D341Med (cell line): ENCODE results near the gene SPINT2.
A peak's percentile ranks its signal among the peaks of the same experiment; 100 is the strongest.
"Not testable (repeated sequence)": the region's sequence is repeated elsewhere in the genome, so short reads cannot be mapped to it uniquely, and the experiment has no call there.

Experiments
- DNase-seq: peaks from one replicate; pipeline ENCODE4 v3.0.0; 2012; ENCODE audit warnings: low spot score

The SPINT2 gene

DNA sequence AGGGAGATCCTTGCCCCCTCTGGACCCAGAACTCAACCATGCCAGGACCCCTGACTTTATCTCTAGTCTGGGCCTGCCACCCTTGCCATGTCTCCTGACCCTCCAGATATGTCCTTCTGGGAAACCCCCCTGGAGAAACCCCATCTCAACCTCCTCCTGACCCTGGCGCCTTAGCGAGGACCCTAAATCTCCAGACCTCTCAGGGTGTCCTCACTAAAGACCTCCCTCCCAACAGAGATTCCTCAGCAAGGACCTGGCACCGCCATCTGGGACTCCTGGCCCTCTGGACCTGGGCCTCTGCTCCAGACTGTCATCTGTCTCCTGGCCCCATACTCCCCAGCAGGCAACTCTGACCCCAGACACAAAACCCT, 56.6 kb downstream of the SPINT2 start:
- no peak for DNase-seq

DNA sequence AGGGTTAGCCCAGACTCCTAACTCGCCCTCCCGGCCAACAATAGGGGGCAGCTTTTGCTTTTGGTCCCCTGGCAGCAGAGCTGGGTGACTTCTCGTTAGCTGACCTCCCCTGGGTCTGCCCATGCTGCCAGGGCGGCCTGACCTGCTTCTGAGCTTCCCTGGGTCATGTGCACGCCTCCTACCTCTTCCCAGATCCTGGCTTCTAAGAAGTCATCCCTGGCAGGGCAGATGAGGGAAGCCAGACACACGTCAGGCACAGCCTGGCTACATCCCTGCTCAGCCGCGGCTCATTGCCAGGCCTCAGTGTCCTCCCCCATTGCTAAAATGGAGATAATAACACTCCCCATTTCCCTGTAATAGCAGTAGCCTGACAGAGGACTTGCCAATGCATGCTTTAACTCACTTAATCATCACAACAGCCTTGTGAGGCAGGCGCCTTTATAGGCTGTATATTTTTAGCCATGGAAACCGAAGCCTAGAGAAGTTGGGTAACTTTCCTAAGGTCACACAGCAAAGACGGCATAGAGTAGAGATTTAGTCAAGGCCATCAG, 57.3 kb downstream of the SPINT2 start:
- DNase-seq, result no peak

DNA sequence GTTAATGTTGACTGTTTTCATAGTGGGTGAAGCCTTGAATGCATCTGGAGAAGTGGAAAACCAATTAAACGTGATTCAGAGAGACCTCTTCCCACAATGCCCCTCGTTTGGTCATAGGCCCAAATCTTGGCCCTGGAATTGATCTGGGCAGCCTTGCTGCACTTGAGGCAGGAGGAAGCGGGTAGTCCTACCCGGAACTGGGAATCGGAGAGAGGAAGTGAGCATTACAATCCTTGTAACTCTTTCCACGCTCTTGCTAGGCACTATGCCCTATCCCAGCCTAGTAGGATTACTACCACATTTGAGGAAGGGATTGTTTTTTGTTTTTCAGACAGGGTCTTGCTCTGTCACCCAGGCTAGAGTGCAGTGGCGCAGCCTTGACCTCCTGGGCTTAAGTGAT, 58.9 kb downstream of the SPINT2 start:
- DNase-seq, result no peak

DNA sequence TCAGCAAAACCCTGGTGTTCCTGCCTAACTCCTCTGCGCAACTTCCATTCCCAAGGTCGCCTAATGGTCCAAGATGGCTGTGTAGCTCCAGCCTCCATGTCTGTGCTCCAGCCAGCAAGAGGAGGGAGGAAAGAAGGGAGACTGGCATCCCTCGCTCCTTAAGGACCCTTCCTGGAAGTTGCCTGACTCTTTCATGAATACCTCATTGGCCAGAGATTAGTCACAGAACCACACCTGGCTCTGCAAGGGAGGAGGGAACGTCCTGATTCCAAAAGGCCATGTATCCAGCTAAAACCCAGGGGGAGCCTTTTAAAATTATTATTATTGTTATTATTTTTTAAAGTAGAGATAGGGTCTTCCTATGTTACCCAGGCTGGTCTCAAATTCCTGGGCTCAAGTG, 60.1 kb downstream of the SPINT2 start:
- no peak for DNase-seq

DNA sequence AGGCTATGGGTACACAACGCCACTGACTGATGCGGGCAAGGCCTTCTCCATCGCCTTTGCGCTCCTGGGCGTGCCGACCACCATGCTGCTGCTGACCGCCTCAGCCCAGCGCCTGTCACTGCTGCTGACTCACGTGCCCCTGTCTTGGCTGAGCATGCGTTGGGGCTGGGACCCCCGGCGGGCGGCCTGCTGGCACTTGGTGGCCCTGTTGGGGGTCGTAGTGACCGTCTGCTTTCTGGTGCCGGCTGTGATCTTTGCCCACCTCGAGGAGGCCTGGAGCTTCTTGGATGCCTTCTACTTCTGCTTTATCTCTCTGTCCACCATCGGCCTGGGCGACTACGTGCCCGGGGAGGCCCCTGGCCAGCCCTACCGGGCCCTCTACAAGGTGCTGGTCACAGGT, 62.2 kb downstream of the SPINT2 start:
- DNase-seq, result no peak

DNA sequence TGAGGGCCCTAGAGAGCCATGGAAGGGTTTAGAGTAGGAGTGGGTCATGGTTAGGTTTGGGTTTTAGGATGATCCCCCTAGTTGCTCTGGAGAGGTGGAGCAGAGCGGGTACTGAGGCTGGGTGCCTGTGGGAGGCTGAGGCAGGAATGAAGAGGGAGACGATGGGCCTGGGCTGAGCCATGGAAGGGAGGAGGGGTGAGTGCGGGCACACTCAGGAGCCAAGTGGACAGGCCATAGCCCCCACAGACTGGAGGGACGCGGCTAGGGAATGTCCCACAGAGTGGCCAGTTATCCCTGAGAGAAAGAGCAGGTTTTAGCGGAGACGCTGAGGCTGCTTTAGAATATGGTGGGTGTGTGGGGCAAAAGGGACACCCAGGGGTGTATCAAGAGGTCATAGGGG, 65.3 kb downstream of the SPINT2 start:
- DNase-seq, result no peak

DNA sequence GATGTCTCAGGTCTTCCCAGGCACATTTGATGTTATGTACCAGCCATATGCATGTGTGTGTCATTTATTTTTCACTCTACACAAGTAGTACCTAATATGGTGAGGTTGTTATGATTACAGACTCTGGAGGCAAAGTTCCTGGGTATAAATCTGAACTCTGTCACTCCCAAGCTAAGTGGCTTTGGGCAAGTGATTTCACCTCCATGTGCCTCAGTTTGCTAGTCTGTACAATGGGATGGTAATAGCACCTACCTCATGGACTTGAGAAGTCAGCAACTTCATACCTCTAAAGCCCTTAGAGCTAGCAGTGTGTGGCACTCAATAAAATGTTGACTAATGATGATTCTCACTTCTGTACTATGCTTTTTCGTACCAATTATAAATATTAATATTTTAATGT, 67.4 kb downstream of the SPINT2 start:
- DNase-seq, result no peak

DNA sequence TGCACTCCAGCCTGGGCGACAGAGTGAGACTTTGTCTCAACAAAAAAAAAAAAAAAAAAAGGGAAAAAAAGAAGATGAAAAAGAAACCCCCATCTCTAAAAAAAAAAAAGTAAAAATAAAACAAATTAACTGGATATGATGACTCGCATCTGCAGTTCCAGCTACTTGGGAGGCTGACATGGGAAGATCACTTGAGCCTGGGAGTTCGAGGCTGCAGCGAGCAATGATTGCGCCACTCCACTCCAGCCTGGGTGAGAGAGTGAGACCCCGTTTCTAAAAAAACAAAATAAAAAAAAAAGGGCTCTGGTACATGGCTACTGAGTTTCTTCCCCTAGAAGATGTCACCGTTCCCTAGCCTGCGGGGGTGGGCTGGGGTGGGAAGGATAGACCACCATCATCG, 68.9 kb downstream of the SPINT2 start:
- DNase-seq, result no peak

DNA sequence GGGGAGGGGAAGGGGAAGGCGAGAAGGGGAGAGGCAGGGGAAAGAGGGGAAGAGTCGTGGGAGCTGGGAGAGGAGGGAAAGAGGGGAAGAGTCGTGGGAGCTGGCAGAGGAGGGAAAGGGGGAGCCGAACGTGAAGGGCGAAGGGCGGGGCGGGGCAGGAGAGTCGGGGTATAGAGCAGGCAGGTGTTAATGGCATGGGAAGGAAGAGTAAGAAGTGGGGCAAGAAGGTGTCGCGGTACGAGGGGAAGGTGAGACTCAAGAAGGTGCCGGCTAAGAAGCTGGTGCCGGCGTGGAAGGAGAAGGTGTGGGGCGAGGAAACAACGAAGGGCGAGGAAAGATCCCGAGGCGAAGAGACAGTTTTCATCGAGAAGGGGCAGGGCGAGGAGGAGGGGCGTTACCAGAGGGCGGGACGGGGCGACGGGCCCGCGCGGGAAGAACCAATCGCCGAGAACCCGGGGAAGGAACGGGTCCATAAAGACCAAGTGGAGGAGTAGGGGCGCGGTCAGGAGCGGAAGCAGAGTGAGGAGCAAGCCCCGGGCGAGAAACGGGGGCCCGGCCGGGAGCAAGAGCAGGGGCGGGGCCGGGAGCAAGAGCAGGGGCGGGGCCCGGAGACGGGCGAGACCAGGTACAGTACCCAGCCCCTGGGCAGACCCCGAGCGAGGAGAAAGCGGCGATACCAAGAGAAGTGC, 71.7 kb downstream of the SPINT2 start:
- DNase-seq, result peak; percentile 93

DNA sequence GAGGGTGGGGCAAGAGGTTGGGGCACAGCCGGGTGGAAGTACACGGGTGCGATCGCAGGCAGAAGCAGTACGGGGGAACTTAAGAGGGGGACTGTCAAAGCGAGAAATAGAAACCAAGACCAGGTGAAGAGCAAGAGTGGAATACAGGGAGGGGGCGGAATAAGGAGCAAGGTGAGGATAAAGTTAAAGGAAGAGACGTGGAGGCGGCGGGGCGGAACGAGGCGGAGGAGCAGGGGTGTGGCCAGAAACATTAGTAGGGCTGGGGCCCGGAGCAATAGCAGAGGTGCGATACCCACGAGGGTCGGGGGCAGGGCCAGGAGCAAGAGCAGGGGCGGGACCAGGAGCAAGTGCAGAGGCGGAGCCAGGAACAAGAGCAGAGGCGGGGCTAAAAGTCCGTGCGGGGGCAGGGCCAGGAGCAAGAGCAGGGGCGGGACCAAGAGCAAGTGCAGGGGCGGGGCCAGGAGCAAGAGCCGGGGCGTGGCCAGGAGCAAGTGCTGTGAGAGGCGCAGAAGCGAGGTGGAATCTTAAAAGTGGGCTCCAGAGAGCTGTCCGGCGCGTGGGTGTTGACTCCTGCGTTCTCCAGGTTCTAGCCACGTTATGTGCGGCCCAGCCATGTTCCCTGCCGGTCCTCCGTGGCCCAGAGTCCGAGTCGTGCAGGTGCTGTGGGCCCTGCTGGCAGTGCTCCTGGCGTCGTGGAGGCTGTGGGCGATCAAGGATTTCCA, 72.4 kb downstream of the SPINT2 start:
- peak; percentile 95 for DNase-seq

DNA sequence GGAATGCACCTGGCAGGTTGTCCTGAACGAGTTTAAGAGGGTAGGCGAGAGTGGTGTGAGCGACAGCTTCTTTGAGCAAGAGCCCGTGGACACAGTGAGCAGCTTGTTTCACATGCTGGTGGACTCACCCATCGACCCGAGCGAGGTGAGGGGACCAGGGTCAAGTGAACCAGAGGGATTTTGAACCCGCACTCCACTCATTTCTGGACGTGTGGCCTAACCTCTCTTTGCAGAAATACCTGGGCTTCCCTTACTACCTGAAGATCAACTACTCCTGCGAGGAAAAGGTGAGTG, 72.9 kb downstream of the SPINT2 start:
- no peak for DNase-seq

DNA sequence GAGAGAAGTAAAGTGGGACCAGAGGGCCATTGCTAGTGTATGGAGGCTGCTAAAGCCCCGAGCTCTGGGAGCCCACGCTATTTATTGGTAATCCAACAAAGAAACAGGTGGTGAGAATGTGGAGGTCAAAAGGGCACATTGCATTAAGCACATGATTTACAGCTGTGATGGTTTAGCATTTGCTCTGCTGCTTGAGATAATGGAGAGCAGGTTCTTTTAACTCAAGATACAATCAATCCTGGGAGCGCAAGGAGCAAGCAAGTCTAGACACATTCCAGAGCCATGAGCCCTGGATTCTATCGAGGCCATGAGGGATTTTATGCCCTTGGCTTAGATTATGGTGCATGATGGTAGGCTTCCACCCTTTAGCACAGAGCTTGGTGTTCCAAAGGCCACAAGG, 74.6 kb downstream of the SPINT2 start:
- DNase-seq, result not testable (repeated sequence)

DNA sequence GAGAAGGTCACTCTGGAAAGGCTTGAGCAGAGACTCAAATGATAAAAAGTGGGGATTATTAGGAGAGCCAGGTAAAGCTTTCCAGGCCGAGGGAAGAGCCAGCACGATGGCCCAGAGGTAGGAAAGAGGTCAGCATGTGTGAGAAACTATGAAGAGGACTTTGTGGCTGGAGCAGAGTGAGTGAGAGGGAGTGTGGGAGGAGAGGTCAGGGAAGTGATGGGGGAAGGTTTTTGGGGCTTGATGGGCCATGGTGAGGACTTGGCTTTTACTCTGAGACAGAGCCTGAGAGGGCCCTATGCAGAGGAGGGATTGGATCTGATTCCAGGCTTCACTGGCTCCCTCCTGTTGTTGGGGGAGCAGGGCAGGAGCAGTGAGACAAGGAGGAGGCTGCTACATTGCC, 76.6 kb downstream of the SPINT2 start:
- no peak for DNase-seq
